GM12891 (cell line): ENCODE results near the gene HOXB3.

Experiments used
- POLR2AphosphoS5 ChIP-seq: IDR thresholded peaks from 2 replicates; pipeline ENCODE4 v1.6.1; 2011; ENCODE audit warnings: low read depth, low read length, control low read depth
- TAF1 ChIP-seq: IDR thresholded peaks from 2 replicates; pipeline ENCODE4 v1.6.1; 2011; ENCODE audit warnings: low read depth, low read length, control low read depth

GRCh38 chr17:48565022-48565554, 25.0 kb downstream of the HOXB3 start:
- no peak for TF ChIP-seq POLR2AphosphoS5
- no peak for TF ChIP-seq TAF1
